Lower leg skin (tissue), 4 donors: ENCODE results near the gene MED19. TPM values are rescaled to one million over a fixed set of nuclear protein-coding genes. Genes with fewer than 3 reads are reported as not detected.

ENCODE experiments used
- DNase-seq, 2 donors: peaks; one replicate each; pipeline ENCODE4 v3.0.0-alpha.2; 2019; ENCODE audit warnings: low spot score in 2 of 2
- H3K4me3 ChIP-seq: fragments of 200-600 bp; sonication (generic); 2 replicates; pipeline ENCODE4 v1.5.1; 2017; ENCODE audit warnings: mild to moderate bottlenecking, low read depth; ENCODE audit not compliant: poor library complexity, severe bottlenecking
- POLR2A ChIP-seq, 2 donors: fragments of 450-650 bp; IDR thresholded peaks; one replicate each; pipeline ENCODE4 v1.6.1; 2016 to 2017; ENCODE audit warnings: antibody characterized with exemption in 2 of 2, mild to moderate bottlenecking in 1 of 2, moderate library complexity in 1 of 2
- WGBS, 2 donors: methylation state at CpG; one replicate each; pipeline ENCODE4 v1.1.5; 2018; 5-methylcytosine and 5-hydroxymethylcytosine counted together
- intact Hi-C: fragments of 100-400 bp; cut with DNase I; formaldehyde crosslinking; loops from one replicate; pipeline ENCODE4 v1.15.0; 2023; ENCODE audit warnings: low total_unique reads
- total RNA-seq, 4 donors: library from RNA; depleted of rRNA; stranded (reverse); fragments of >200 nt; gene quantifications; one replicate each; pipeline ENCODE4 v1.1.0, GENCODE V29; 2016
- TF ChIP-seq, protein P1 (sequence below), 3 donors: fragments of 450-650 bp; IDR thresholded peaks; one replicate each; pipeline ENCODE4 v1.5.1; 2016; ENCODE audit warnings: antibody characterized with exemption in 3 of 3, mild to moderate bottlenecking in 3 of 3, moderate library complexity in 2 of 3

The MED19 gene
- total RNA-seq, 4 donors from 2014 or later, result 19.4 to 25.5 (median 23.0) TPM

DNA sequence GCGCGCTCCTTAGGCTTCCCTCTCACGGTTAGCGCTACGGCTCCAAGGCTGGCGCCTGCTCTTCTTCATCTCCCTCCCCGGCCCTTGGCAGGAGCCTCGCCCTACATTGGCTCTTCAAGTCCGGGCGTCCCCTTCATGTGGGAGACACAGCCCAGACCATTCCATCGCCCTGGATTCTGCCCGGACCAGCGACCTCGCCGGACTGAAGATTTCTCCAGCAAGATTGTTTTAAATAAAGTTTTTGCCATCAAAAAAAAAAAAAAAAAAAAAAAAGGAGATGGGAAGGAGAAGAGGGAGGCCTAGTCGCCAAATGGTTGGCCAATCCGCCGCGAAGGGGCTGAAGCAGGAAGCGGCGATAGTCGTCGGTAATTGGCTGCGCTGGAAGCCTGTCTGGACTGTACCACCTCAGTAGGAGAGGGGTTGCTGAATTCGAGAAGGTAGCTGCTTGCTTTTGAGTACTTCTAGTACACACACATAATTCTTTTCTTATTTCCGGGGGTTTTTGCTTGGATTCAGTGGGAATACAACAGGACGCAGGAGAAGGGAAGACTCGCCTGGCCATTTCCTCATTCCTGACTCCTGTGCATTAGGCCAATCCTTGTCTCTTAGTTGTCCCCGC lies 44.8 kb downstream of the MED19 start:
- WGBS, 2 donors, result 0 to 2% methylated on average over 29 of the region's 29 CpGs
- TF ChIP-seq, protein P1, sequence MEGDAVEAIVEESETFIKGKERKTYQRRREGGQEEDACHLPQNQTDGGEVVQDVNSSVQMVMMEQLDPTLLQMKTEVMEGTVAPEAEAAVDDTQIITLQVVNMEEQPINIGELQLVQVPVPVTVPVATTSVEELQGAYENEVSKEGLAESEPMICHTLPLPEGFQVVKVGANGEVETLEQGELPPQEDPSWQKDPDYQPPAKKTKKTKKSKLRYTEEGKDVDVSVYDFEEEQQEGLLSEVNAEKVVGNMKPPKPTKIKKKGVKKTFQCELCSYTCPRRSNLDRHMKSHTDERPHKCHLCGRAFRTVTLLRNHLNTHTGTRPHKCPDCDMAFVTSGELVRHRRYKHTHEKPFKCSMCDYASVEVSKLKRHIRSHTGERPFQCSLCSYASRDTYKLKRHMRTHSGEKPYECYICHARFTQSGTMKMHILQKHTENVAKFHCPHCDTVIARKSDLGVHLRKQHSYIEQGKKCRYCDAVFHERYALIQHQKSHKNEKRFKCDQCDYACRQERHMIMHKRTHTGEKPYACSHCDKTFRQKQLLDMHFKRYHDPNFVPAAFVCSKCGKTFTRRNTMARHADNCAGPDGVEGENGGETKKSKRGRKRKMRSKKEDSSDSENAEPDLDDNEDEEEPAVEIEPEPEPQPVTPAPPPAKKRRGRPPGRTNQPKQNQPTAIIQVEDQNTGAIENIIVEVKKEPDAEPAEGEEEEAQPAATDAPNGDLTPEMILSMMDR (IDR thresholded peaks at IDR 0.05), result no peak
- no peak for TF ChIP-seq POLR2A (IDR thresholded peaks at IDR 0.05)
- peak; percentile 97 to 99 for DNase-seq
- intact Hi-C loops, result loop anchor here (10.0 kb wide), 1 partner anchor 332 kb away; the partner anchor contains the start of genes P2RX3 and SSRP1
- H3K4me3 ChIP-seq, result peak overlapping the region; percentile 39

DNA sequence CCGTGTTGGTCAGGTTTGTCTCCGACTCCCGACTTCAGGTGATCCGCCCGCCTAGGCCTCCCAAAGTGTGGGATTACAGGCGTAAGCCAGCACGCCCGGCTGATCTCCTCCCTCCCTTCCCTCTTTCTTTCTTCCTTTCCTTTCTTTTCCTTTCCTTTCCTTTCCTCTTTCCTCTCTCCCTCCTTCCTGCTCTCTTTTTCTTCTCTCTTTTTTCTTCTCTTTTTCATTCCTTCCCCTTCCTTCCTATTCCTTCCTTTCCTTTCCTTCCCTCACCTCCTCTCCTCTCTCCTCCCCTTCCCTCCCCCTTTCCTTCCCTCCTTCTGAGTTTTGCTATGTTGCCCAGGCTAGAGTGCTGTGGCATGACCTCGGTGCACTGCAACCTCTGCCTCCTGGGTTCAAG lies 48.0 kb downstream of the MED19 start:
- WGBS, 2 donors, result 80 to 88% methylated on average over 9 of the region's 9 CpGs
- TF ChIP-seq, protein P1 (IDR thresholded peaks at IDR 0.05), result no peak
- TF ChIP-seq POLR2A (IDR thresholded peaks at IDR 0.05), result no peak
- intact Hi-C loops, result loop anchor here (10.0 kb wide), 1 partner anchor 329 kb away; the partner anchor contains the start of genes P2RX3 and SSRP1
- DNase-seq, result no peak
- H3K4me3 ChIP-seq, result no peak overlapping the region

DNA sequence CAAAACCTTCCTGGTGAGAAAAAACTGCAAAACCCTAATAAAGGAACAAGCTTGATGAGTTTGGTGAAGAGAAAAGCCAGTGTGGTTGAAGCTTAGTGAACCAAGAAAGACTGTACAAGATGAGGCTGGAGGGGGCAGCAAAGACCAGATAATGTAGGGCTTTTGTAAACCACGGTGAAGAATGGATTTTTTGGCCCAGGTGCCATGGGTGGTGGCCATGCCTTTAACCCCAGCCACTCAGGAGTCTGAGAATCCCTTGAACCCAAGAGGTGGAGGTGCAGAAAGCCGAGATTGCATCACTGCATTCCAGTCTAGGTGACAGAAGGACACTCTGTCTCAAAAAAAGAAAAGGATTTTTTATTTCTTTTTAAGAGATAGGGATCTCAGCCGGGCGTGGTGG lies 49.1 kb downstream of the MED19 start:
- intact Hi-C loops, result loop anchor here (10.0 kb wide), 1 partner anchor 328 kb away; the partner anchor contains the start of genes P2RX3 and SSRP1
- no peak overlapping the region for H3K4me3 ChIP-seq
- no peak for DNase-seq
- no peak for TF ChIP-seq POLR2A (IDR thresholded peaks at IDR 0.05)
- TF ChIP-seq, protein P1 (IDR thresholded peaks at IDR 0.05), result no peak
- 44 to 61% methylated on average over 4 of the region's 4 CpGs for WGBS, 2 donors

DNA sequence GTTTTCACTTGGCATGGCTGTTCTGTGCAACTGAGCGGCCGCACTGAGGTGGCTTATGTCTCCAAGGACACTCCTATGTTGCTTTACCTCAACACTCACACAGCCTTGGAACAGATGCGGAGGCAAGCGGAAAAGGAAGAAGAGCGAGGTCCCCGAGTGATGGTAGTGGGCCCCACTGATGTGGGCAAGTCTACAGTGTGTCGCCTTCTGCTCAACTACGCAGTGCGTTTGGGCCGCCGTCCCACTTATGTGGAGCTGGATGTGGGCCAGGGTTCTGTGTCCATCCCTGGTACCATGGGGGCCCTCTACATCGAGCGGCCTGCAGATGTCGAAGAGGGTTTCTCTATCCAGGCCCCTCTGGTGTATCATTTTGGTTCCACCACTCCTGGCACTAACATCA lies 52.3 kb downstream of the MED19 start:
- WGBS, 2 donors, result 94 to 95% methylated on average over 14 of the region's 14 CpGs

DNA sequence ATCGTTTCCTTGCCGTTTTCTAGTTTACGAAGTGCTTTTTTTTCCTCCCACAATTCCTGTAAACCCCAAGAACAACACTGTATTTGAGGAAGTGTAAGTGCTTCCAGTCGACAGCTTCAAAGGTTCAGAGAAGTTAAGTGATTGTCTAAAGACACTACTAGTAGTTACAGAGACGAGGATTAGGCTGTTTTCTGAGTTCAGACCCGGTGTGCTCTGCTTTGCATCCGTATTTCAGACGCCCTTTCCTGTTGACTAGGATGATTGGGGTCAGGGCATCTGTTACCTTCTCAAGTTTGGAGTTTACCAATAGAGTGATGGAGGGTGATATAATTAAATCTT lies 54.0 kb downstream of the MED19 start:
- intact Hi-C loops, result loop anchor here (5.0 kb wide), 1 partner anchor 864 kb away; no protein-coding TSS in a partner anchor
- TF ChIP-seq POLR2A (IDR thresholded peaks at IDR 0.05), result no peak
- TF ChIP-seq, protein P1 (IDR thresholded peaks at IDR 0.05), result no peak
- peak overlapping the region; percentile 48 for H3K4me3 ChIP-seq
- no peak for DNase-seq
- 0 to 1% methylated on average over 8 of the region's 8 CpGs for WGBS, 2 donors

More for the DNA sequence above, 52.3 kb downstream of the MED19 start:
- intact Hi-C loops, result loop anchor here (5.0 to 10.0 kb wide), 2 partner anchors 325 to 863 kb away; partner anchors contain the start of genes P2RX3 and SSRP1
- peak in 1 of 2 donors; percentile 76 for DNase-seq
- TF ChIP-seq POLR2A (IDR thresholded peaks at IDR 0.05), result no peak
- TF ChIP-seq, protein P1 (IDR thresholded peaks at IDR 0.05), result no peak
- H3K4me3 ChIP-seq, result no peak overlapping the region
